ENCODE data around the gene RNU6-1.

The RNU6-1 gene

GRCh38 chr15:67803996-67804843 is 35.6 kb downstream of the RNU6-1 start:
- in situ Hi-C loops (cut with HindIII; ENCODE audit: low sequenced_read_pairs): no loop called here
- no peak for DNase-seq (ENCODE audit: low read depth, low spot score)
- H3K4me3 ChIP-seq (ENCODE audit: low read depth, low read length): no peak overlapping the region
- TF ChIP-seq CTCF (IDR thresholded peaks at IDR 0.05; ENCODE audit: low read depth, low read length): no peak

GRCh38 chr15:67803299-67803698 is 36.5 kb downstream of the RNU6-1 start:
- no peak for TF ChIP-seq CTCF (IDR thresholded peaks at IDR 0.05; ENCODE audit: low read depth, low read length)
- in situ Hi-C loops (cut with HindIII; ENCODE audit: low sequenced_read_pairs): no loop called here
- DNase-seq (ENCODE audit: low read depth, low spot score): no peak
- no peak overlapping the region for H3K4me3 ChIP-seq (ENCODE audit: low read depth, low read length)

- no peak overlapping the region for H3K4me3 ChIP-seq (ENCODE audit: low read depth, low read length)
- in situ Hi-C loops (cut with HindIII; ENCODE audit: low sequenced_read_pairs): no loop called here
- no peak for TF ChIP-seq CTCF (IDR thresholded peaks at IDR 0.05; ENCODE audit: low read depth, low read length)
- no peak for DNase-seq (ENCODE audit: low read depth, low spot score)
These were observed 37.6 kb downstream of the RNU6-1 start for GRCh38 chr15:67801926-67802914.

- H3K4me3 ChIP-seq (ENCODE audit: low read depth, low read length): no peak overlapping the region
- in situ Hi-C loops (cut with HindIII; ENCODE audit: low sequenced_read_pairs): no loop called here
- TF ChIP-seq CTCF (IDR thresholded peaks at IDR 0.05; ENCODE audit: low read depth, low read length): no peak
- no peak for DNase-seq (ENCODE audit: low read depth, low spot score)
These were observed 38.7 kb downstream of the RNU6-1 start for GRCh38 chr15:67801142-67801541.

- in situ Hi-C loops (cut with HindIII; ENCODE audit: low sequenced_read_pairs): no loop called here
- no peak for DNase-seq (ENCODE audit: low read depth, low spot score)
- no peak overlapping the region for H3K4me3 ChIP-seq (ENCODE audit: low read depth, low read length)
- no peak for TF ChIP-seq CTCF (IDR thresholded peaks at IDR 0.05; ENCODE audit: low read depth, low read length)
These were observed 40.0 kb downstream of the RNU6-1 start for GRCh38 chr15:67799801-67800205.
